Keratinocyte (primary cell): ENCODE results near the gene WDR19. TPM values are rescaled to one million over a fixed set of nuclear protein-coding genes. Genes with fewer than 3 reads are reported as not detected.

Experiments
- DNase-seq: peaks from one replicate; pipeline ENCODE4 v3.0.0-alpha.2; 2011; ENCODE audit warnings: low read depth, missing footprints, low spot score
- FAIRE-seq: peaks from 2 replicates; lab custom pipeline; 2011; peaks lifted over from hg19 to GRCh38; lab: Jason Lieb, UNC
- H2AFZ ChIP-seq: 2 replicates; pipeline ENCODE4 v1.6.0; 2012; ENCODE audit warnings: low read length, control low read depth, inconsistent platforms; ENCODE audit not compliant: control insufficient read depth
- H3K27ac ChIP-seq: 2 replicates; pipeline ENCODE4 v1.5.1; 2011; ENCODE audit warnings: low read length; ENCODE audit not compliant: control insufficient read depth, insufficient read depth
- H3K27me3 ChIP-seq: 3 replicates; pipeline ENCODE4 v1.6.0; 2011; ENCODE audit warnings: low read length; ENCODE audit not compliant: control insufficient read depth, insufficient read depth; ENCODE audit errors: extremely low read depth
- H3K36me3 ChIP-seq, 2 experiments: 2 replicates in 1 of 2; 3 replicates in 1 of 2; pipeline ENCODE4 v1.5.1; 2011; ENCODE audit warnings: low read length in 2 of 2, mild to moderate bottlenecking in 1 of 2; ENCODE audit not compliant: control insufficient read depth in 2 of 2, insufficient read depth in 2 of 2; ENCODE audit errors: extremely low read depth in 1 of 2
- H3K4me1 ChIP-seq: 3 replicates; pipeline ENCODE4 v1.5.1; 2011; ENCODE audit warnings: low read length; ENCODE audit not compliant: control insufficient read depth, insufficient read depth; ENCODE audit errors: extremely low read depth
- H3K4me2 ChIP-seq: 3 replicates; pipeline ENCODE4 v1.6.0; 2011; ENCODE audit warnings: low read depth, low read length; ENCODE audit not compliant: control insufficient read depth, insufficient read depth; ENCODE audit errors: extremely low read depth
- H3K4me3 ChIP-seq, 3 experiments: fragments of 200-600 bp in 1 of 3; sonication (generic) in 1 of 3; 2 replicates in 2 of 3; 3 replicates in 1 of 3; pipeline ENCODE4 v1.5.1; 2011 to 2016; ENCODE audit warnings: low read length in 3 of 3, mild to moderate bottlenecking in 3 of 3, control low read depth in 2 of 3, inconsistent platforms in 1 of 3, low read depth in 1 of 3, mixed read lengths in 1 of 3, mixed run types in 1 of 3, moderate library complexity in 1 of 3; ENCODE audit not compliant: control insufficient read depth in 2 of 3, insufficient read depth in 2 of 3; ENCODE audit errors: extremely low read depth in 1 of 3
- H3K79me2 ChIP-seq: 2 replicates; pipeline ENCODE4 v1.6.0; 2012; ENCODE audit warnings: low read length; ENCODE audit not compliant: control insufficient read depth, insufficient read depth
- H3K9ac ChIP-seq: 3 replicates; pipeline ENCODE4 v1.6.0; 2011; ENCODE audit warnings: low read length; ENCODE audit not compliant: control insufficient read depth, insufficient read depth; ENCODE audit errors: extremely low read depth
- H3K9me1 ChIP-seq: 3 replicates; pipeline ENCODE4 v1.6.0; 2011; ENCODE audit warnings: low read length; ENCODE audit not compliant: control insufficient read depth, insufficient read depth; ENCODE audit errors: extremely low read depth
- H3K9me3 ChIP-seq: 2 replicates; pipeline ENCODE4 v1.5.1; 2012; ENCODE audit warnings: low read depth, low read length; ENCODE audit not compliant: control insufficient read depth
- H4K20me1 ChIP-seq: 3 replicates; pipeline ENCODE4 v1.6.0; 2011; ENCODE audit warnings: low read length; ENCODE audit not compliant: control insufficient read depth, insufficient read depth; ENCODE audit errors: extremely low read depth
- EZH2 ChIP-seq: IDR thresholded peaks from one replicate; pipeline ENCODE4 v1.6.1; 2012; ENCODE audit warnings: inconsistent platforms, mild to moderate bottlenecking, low read length, moderate library complexity
- dilution Hi-C: fragments of 300-500 bp; cut with MboI; formaldehyde crosslinking; loops from one replicate; pipeline ENCODE4 v1.7.0; 2020; ENCODE audit warnings: low sequenced_read_pairs; ENCODE audit not compliant: extremely low pct_ligation_motif_present
- polyA plus RNA-seq, 5 experiments: library from polyadenylated mRNA; depleted of rRNA in 3 of 5; stranded (reverse) in 3 of 5; stranded (forward) in 1 of 5; unstranded in 1 of 5; fragments of >200 nt; gene quantifications; 1 replicate in 1 of 5; 2 replicates in 3 of 5; 3 replicates in 1 of 5; pipeline versions ENCODE4 v1.2.1 to v1.2.3, GENCODE V29; 2011 to 2012; ENCODE audit warnings: missing spikeins in 2 of 5, low read depth in 1 of 5, low replicate concordance in 1 of 5
- TF ChIP-seq, protein P1 (sequence below), 3 experiments: IDR thresholded peaks in 1 of 3; conservative IDR thresholded peaks in 1 of 3; optimal IDR thresholded peaks in 1 of 3; 2 replicates in 2 of 3; 3 replicates in 1 of 3; pipeline versions ENCODE3 to v1.5.1; 2011; ENCODE audit warnings: low read length in 3 of 3, mild to moderate bottlenecking in 3 of 3, moderate library complexity in 2 of 3, control low read depth in 1 of 3, inconsistent platforms in 1 of 3; ENCODE audit not compliant: insufficient read depth in 2 of 3; ENCODE audit errors: extremely low read depth in 1 of 3

WDR19 gene
- polyA plus RNA-seq, 1 donor (not counting 4 experiments of a cell fraction or from before 2014, with no cell fraction given): 25.3 TPM

DNA sequence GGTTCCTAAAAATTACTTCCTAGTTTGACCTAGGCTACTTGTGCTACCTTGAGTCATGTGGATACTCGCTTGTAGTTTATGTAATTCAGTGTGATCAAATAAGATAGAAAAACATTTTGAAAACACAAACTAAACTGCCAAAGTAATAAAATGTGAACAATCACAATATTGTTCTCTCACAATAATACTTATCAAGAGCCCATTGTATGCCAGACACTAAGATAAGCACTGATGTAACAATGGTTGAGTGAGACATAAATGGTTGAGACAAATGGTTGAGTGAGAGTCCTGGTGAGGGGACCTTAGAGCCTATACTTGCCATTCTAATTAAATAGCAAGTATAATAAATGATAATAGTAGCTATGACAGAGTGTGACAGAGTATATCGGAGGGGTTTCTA is 142.1 kb downstream of the WDR19 start:
- Histone ChIP-seq H3K27ac (no peak overlapping the region), H3K36me3 (peaks cover 1 to 3% of the 10 kb centered on the region in 2 experiments), H3K9ac (no peak overlapping the region), H3K9me1 (no peaks in the 10 kb centered on the region), H2AFZ (no peak overlapping the region), H3K4me1 (peaks cover 17% of the 10 kb centered on the region), H3K4me2 (no peak overlapping the region), H4K20me1 (no peaks in the 10 kb centered on the region), H3K9me3 (no peaks in the 10 kb centered on the region), H3K4me3 (no peak overlapping the region), H3K79me2 (peaks cover 6% of the 10 kb centered on the region), H3K27me3 (no peaks in the 10 kb centered on the region)
- no peak for TF ChIP-seq EZH2
- TF ChIP-seq, protein P1, sequence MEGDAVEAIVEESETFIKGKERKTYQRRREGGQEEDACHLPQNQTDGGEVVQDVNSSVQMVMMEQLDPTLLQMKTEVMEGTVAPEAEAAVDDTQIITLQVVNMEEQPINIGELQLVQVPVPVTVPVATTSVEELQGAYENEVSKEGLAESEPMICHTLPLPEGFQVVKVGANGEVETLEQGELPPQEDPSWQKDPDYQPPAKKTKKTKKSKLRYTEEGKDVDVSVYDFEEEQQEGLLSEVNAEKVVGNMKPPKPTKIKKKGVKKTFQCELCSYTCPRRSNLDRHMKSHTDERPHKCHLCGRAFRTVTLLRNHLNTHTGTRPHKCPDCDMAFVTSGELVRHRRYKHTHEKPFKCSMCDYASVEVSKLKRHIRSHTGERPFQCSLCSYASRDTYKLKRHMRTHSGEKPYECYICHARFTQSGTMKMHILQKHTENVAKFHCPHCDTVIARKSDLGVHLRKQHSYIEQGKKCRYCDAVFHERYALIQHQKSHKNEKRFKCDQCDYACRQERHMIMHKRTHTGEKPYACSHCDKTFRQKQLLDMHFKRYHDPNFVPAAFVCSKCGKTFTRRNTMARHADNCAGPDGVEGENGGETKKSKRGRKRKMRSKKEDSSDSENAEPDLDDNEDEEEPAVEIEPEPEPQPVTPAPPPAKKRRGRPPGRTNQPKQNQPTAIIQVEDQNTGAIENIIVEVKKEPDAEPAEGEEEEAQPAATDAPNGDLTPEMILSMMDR (optimal IDR thresholded peaks at IDR 0.05 in 1 of 3, IDR thresholded peaks at IDR 0.05 in 1 of 3, conservative IDR thresholded peaks at IDR 0.05 in 1 of 3; ENCODE audit: extremely low read depth in 1 of 3, insufficient read depth in 2 of 3, low read length in 3 of 3): no peak
- FAIRE-seq (no peak), DNase-seq (no peak)
- dilution Hi-C loops: no loop called here

DNA sequence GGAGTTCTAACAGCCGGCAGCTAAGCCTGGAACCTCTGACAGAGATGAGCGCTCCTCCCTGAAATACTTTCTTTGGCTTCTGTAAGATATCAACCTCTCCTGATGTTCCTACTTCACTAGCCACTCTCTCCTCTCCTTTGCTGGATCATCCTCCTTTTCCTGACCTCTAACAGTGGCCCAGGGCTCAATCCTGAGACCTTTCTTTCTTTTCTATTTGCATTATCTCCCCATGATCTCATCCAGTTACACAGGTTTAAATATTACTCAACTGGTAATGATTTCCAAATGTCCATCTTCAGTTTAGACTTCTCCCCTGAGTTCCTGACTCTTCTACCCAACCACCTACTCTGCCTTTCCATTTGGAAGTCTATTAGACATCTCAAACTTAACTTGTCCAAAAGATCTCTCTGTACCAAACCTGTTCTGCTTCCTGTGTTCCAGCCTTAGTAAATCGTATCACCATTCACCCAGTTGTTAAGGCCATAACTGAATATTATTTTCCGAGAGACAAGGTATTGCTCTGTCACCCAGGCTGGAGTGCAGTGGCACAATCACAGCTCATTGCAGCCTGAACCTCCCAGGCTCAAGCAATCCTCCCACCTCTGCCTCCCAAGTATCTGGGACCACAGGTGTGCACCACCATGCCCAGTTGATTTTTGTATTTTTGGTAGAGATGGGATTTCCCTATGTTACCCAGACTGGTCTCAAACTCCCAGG is 142.7 kb downstream of the WDR19 start:
- Histone ChIP-seq H4K20me1 (no peaks in the 10 kb centered on the region), H3K27me3 (no peaks in the 10 kb centered on the region), H3K9me3 (no peaks in the 10 kb centered on the region), H3K9me1 (no peaks in the 10 kb centered on the region), H3K9ac (no peak overlapping the region), H3K79me2 (peaks cover 11% of the 10 kb centered on the region), H2AFZ (no peak overlapping the region), H3K36me3 (peaks cover 1 to 3% of the 10 kb centered on the region in 2 experiments), H3K27ac (no peak overlapping the region), H3K4me3 (no peak overlapping the region), H3K4me2 (no peak overlapping the region), H3K4me1 (peaks cover 11% of the 10 kb centered on the region)
- dilution Hi-C loops: no loop called here
- no peak for TF ChIP-seq EZH2
- TF ChIP-seq, protein P1 (optimal IDR thresholded peaks at IDR 0.05 in 1 of 3, IDR thresholded peaks at IDR 0.05 in 1 of 3, conservative IDR thresholded peaks at IDR 0.05 in 1 of 3; ENCODE audit: extremely low read depth in 1 of 3, insufficient read depth in 2 of 3, low read length in 3 of 3): no peak
- no peak for DNase-seq
- no peak for FAIRE-seq
